HepG2 (cell line): ENCODE measurements around the gene TRIM10. TPM values are rescaled to one million over a fixed set of nuclear protein-coding genes. Genes with fewer than 3 reads are reported as not detected.

Experiments used
- ARID5B ChIP-seq: IDR thresholded peaks from 2 replicates; pipeline ENCODE4 v1.4.0; 2020; ENCODE audit warnings: mild to moderate bottlenecking, missing genetic modification reagents
- BCL6 ChIP-seq: IDR thresholded peaks from 2 replicates; pipeline ENCODE4 v1.6.1; 2016; ENCODE audit warnings: missing genetic modification reagents, missing compliant biosample characterization
- CBX5 ChIP-seq: sonication (generic); formaldehyde crosslinking; IDR thresholded peaks from 2 replicates; pipeline ENCODE4 v1.4.0; 2020; ENCODE audit warnings: missing genetic modification reagents, borderline replicate concordance
- GLI4 ChIP-seq: sonication (generic); formaldehyde crosslinking; IDR thresholded peaks from 2 replicates; pipeline ENCODE4 v1.5.1; 2020; ENCODE audit warnings: missing genetic modification reagents, mild to moderate bottlenecking, moderate library complexity, borderline replicate concordance
- HMG20A ChIP-seq: IDR thresholded peaks from 2 replicates; pipeline ENCODE4 v1.6.1; 2016; ENCODE audit warnings: borderline replicate concordance
- KAT2B ChIP-seq: fragments of 150-350 bp; IDR thresholded peaks from 2 replicates; pipeline ENCODE4 v1.6.1; 2014; ENCODE audit warnings: low read depth, low read length, borderline replicate concordance
- KAT8 ChIP-seq: IDR thresholded peaks from 2 replicates; pipeline ENCODE4 v1.6.1; 2016; ENCODE audit warnings: missing genetic modification reagents, missing compliant biosample characterization
- KDM3A ChIP-seq: IDR thresholded peaks from 2 replicates; pipeline ENCODE4 v1.6.1; 2018; ENCODE audit warnings: low read depth, missing compliant biosample characterization
- NCOA2 ChIP-seq: sonication (generic); formaldehyde crosslinking; IDR thresholded peaks from 2 replicates; pipeline ENCODE4 v1.8.0; 2022; ENCODE audit warnings: inconsistent platforms
- PHF8 ChIP-seq: sonication (generic); formaldehyde crosslinking; IDR thresholded peaks from 2 replicates; pipeline ENCODE4 v1.5.0; 2020; ENCODE audit warnings: missing genetic modification reagents
- ZNF331 ChIP-seq: sonication (generic); formaldehyde crosslinking; IDR thresholded peaks from 2 replicates; pipeline ENCODE4 v1.4.0; 2020; ENCODE audit warnings: missing genetic modification reagents
- ZNF354B ChIP-seq: sonication (generic); formaldehyde crosslinking; IDR thresholded peaks from 2 replicates; pipeline ENCODE4 v1.8.0; 2022; ENCODE audit warnings: mild to moderate bottlenecking, missing genetic modification reagents
- polyA plus RNA-seq, 8 experiments: library from polyadenylated mRNA; depleted of rRNA in 3 of 8; stranded (reverse) in 7 of 8; unstranded in 1 of 8; fragments of >200 nt; fragmentation: Illumina TruSeq in 4 of 8; extraction: Trizol in 4 of 8; gene quantifications; 2 replicates each; pipeline versions ENCODE4 v1.2.1 to v1.2.3, GENCODE V29; 2011 to 2016; ENCODE audit warnings: low read depth in 4 of 8, missing spikeins in 1 of 8, mixed read lengths in 1 of 8; ENCODE audit not compliant: insufficient read depth in 1 of 8
- total RNA-seq, 5 experiments: library from RNA; depleted of rRNA; stranded (reverse); fragments of >200 nt; fragmentation: Illumina TruSeq; extraction: Trizol; gene quantifications; 2 replicates each; pipeline ENCODE4 v1.2.3, GENCODE V29; 2016; ENCODE audit warnings: low read depth in 1 of 5
- TF ChIP-seq, protein P1 (sequence below): sonication (generic); formaldehyde crosslinking; IDR thresholded peaks from 2 replicates; pipeline ENCODE4 v1.4.0; 2020; ENCODE audit warnings: mild to moderate bottlenecking, missing genetic modification reagents
- TF ChIP-seq, protein P2 (sequence below): IDR thresholded peaks from 2 replicates; pipeline ENCODE4 v1.6.1; 2018; ENCODE audit warnings: missing genetic modification reagents, mild to moderate bottlenecking, missing compliant biosample characterization
- TF ChIP-seq, protein P3 (sequence below): sonication (generic); formaldehyde crosslinking; IDR thresholded peaks from 2 replicates; pipeline ENCODE4 v1.8.0; 2022; ENCODE audit warnings: low read depth, missing genetic modification reagents
- TF ChIP-seq, protein P4 (sequence below): sonication (generic); formaldehyde crosslinking; conservative IDR thresholded peaks from 2 replicates; pipeline ENCODE4 v1.4.0; 2020; ENCODE audit warnings: missing genetic modification reagents

Gene TRIM10
- total and polyA plus RNA-seq, 2 of the 13 experiments (the other 11 are each of a cell fraction or from before 2014, with no cell fraction given): 4.1 to 6.8 TPM

DNA sequence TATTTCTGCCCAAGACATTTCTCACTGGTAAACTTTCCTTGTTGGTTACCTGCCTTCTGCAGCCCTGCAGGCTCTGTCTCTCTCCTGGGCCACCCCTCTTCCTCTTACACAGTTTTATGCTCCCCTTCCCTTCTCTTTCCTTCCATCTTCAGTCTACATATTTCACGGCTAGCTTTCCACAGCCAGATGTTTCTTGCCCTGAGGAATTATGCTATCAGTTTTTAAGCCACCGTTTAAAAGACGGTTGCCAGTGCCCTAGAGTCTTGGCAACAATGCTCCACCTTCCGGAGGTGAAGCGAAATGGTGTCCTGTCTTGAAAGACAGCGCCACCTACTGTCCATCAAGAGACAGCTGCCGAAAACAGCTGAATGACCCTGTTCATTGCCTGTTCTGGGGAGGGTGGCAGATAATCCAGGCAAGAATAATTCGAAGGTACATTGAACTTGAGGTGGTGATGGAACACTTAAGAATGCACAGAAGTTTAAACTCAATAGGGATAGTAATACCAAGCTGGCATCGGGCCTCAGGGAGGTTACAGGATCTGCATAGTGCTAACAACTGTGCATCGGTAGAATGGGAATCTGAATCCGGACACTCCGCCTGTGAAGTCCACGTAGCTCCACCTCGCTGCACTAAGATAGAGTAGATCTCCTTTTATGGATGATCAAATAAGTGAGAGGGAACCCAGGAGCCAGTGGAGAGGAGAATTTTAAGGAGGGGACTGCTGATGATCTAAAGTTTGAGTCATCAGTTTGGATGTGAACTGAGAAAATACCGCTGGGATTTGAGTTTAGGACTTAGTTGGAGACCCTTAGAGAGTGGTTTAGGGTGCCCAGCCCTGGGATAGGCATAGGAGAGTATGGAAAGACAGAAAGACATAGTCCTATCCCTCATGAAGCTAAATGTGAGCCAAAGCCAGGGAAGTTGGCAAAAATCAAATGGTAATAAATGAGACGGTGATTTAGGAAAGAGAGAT is 29.8 kb downstream of the TRIM10 start (continued):
- peak; percentile 73 for TF ChIP-seq ARID5B (CRISPR knock-in tag)
- peak; percentile 78 for TF ChIP-seq ZNF331
- TF ChIP-seq PHF8 (CRISPR knock-in tag): peak; percentile 44; the same call in 1 of the 2 replicates
- TF ChIP-seq HMG20A (CRISPR knock-in tag): peak; percentile 31; the same call in 1 of the 2 replicates
- TF ChIP-seq, protein P1, sequence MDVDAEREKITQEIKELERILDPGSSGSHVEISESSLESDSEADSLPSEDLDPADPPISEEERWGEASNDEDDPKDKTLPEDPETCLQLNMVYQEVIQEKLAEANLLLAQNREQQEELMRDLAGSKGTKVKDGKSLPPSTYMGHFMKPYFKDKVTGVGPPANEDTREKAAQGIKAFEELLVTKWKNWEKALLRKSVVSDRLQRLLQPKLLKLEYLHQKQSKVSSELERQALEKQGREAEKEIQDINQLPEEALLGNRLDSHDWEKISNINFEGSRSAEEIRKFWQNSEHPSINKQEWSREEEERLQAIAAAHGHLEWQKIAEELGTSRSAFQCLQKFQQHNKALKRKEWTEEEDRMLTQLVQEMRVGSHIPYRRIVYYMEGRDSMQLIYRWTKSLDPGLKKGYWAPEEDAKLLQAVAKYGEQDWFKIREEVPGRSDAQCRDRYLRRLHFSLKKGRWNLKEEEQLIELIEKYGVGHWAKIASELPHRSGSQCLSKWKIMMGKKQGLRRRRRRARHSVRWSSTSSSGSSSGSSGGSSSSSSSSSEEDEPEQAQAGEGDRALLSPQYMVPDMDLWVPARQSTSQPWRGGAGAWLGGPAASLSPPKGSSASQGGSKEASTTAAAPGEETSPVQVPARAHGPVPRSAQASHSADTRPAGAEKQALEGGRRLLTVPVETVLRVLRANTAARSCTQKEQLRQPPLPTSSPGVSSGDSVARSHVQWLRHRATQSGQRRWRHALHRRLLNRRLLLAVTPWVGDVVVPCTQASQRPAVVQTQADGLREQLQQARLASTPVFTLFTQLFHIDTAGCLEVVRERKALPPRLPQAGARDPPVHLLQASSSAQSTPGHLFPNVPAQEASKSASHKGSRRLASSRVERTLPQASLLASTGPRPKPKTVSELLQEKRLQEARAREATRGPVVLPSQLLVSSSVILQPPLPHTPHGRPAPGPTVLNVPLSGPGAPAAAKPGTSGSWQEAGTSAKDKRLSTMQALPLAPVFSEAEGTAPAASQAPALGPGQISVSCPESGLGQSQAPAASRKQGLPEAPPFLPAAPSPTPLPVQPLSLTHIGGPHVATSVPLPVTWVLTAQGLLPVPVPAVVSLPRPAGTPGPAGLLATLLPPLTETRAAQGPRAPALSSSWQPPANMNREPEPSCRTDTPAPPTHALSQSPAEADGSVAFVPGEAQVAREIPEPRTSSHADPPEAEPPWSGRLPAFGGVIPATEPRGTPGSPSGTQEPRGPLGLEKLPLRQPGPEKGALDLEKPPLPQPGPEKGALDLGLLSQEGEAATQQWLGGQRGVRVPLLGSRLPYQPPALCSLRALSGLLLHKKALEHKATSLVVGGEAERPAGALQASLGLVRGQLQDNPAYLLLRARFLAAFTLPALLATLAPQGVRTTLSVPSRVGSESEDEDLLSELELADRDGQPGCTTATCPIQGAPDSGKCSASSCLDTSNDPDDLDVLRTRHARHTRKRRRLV (CRISPR knock-in tag): peak; percentile 66; the same call in 1 of the 2 replicates
- TF ChIP-seq KAT2B: no peak
- no peak for TF ChIP-seq GLI4 (CRISPR knock-in tag)
- TF ChIP-seq, protein P2, sequence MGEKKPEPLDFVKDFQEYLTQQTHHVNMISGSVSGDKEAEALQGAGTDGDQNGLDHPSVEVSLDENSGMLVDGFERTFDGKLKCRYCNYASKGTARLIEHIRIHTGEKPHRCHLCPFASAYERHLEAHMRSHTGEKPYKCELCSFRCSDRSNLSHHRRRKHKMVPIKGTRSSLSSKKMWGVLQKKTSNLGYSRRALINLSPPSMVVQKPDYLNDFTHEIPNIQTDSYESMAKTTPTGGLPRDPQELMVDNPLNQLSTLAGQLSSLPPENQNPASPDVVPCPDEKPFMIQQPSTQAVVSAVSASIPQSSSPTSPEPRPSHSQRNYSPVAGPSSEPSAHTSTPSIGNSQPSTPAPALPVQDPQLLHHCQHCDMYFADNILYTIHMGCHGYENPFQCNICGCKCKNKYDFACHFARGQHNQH (CRISPR knock-in tag): peak; percentile 81
- peak; percentile 61; the same call in 1 of the 2 replicates for TF ChIP-seq CBX5 (CRISPR knock-in tag)
- TF ChIP-seq ZNF354B (CRISPR knock-in tag): no peak
- peak; percentile 62 for TF ChIP-seq BCL6 (CRISPR knock-in tag)
- peak; percentile 23; the same call in 1 of the 2 replicates for TF ChIP-seq NCOA2
- TF ChIP-seq, protein P3, sequence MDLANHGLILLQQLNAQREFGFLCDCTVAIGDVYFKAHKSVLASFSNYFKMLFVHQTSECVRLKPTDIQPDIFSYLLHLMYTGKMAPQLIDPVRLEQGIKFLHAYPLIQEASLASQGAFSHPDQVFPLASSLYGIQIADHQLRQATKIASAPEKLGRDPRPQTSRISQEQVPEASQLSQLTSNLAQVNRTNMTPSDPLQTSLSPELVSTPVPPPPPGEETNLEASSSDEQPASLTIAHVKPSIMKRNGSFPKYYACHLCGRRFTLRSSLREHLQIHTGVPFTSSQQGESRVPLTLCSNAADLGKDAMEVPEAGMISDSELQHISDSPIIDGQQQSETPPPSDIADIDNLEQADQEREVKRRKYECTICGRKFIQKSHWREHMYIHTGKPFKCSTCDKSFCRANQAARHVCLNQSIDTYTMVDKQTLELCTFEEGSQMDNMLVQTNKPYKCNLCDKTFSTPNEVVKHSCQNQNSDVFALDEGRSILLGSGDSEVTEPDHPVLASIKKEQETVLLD (CRISPR knock-in tag): no peak
- TF ChIP-seq, protein P4, sequence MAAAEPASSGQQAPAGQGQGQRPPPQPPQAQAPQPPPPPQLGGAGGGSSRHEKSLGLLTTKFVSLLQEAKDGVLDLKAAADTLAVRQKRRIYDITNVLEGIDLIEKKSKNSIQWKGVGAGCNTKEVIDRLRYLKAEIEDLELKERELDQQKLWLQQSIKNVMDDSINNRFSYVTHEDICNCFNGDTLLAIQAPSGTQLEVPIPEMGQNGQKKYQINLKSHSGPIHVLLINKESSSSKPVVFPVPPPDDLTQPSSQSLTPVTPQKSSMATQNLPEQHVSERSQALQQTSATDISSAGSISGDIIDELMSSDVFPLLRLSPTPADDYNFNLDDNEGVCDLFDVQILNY (CRISPR knock-in tag): no peak
- TF ChIP-seq KDM3A (CRISPR knock-in tag): no peak; the same call in 1 of the 2 replicates
- TF ChIP-seq KAT8 (CRISPR knock-in tag): peak; percentile 78
